GM18907 (cell line): ENCODE measurements around the gene UQCRHL.

Source experiments
- ATAC-seq: cut with Tn5 transposase; IDR thresholded peaks from one replicate; pipeline ENCODE4 v1.9.1; 2021; ENCODE audit warnings: mild to moderate bottlenecking, moderate library complexity; ENCODE audit not compliant: unreplicated experiment

The UQCRHL gene

GRCh38 chr1:15799004-15799867 lies 8.2 kb downstream of the UQCRHL start:
- no peak for ATAC-seq

- no peak for ATAC-seq
Measured at GRCh38 chr1:15797614-15798390, 9.6 kb downstream of the UQCRHL start.

- ATAC-seq, result no peak
Measured at GRCh38 chr1:15796086-15796462, 11.4 kb downstream of the UQCRHL start.

DNA sequence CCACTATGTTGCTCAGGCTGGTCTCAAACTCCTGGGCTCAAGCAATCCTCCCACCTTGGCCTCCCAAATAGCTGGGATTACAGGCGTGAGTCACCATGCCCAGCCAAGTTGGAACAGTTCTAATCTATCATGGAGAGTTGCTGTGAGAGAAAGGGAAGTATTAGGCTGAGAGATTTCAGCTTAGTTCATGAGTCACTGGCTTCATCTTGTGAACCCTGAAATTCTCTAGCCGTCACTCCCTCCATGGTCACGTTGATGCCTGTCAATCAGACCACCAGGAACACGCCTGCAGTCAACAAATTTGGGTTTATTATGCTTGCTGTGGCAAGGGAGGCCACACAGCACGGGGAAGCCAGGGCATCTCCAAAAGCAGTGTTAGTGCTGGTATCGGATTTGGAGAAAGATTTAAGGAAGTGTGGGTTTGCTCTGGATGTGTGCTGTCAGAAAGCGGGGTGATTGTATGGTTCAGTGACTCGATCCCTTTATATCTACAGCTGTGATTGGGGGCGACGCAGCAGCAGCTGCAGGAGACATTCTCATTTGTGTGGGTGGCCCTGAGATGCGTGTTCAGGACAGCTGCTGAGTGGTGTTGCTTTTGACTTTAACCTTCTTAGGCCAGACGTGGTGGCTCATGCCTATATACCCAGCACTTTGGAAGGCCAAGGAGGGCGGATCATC lies 18.7 kb downstream of the UQCRHL start:
- ATAC-seq, result no peak

- no peak for ATAC-seq
Measured at GRCh38 chr1:15786581-15786980, 20.9 kb downstream of the UQCRHL start.

- no peak for ATAC-seq
Measured at GRCh38 chr1:15785683-15786082, 21.8 kb downstream of the UQCRHL start.

GRCh38 chr1:15777909-15778707 lies 29.3 kb downstream of the UQCRHL start:
- ATAC-seq, result no peak

- ATAC-seq, result no peak
Measured at GRCh38 chr1:15775706-15776105, 31.7 kb downstream of the UQCRHL start.

GRCh38 chr1:15771836-15772515 lies 35.5 kb downstream of the UQCRHL start:
- ATAC-seq, result no peak

DNA sequence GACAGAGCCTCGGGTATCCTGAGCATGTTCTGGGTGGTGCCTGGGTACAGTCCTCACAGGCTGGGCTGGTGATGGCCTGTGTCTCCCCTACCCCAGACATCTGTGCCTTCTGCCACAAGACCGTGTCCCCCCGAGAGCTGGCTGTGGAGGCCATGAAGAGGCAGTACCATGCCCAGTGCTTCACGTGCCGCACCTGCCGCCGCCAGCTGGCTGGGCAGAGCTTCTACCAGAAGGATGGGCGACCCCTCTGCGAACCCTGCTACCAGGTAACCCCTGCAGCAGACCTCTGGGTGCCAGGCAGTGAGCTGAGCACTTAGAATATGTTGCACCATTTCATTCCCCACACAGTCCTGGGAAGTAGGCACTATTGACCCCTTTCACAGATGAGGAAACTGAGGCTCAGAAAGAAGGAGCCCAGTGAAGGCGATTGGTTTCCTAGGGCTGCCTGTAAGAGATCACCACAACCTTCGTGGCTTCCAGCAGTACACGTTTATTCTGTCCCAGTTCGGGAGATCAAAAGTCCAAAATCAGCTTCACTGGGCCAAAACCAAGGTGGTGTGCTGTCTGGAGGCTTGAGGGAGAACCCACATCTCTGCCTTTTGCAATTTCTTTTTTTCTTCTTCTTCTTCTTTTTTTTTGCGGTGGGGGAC lies 37.0 kb downstream of the UQCRHL start:
- ATAC-seq, result no peak

DNA sequence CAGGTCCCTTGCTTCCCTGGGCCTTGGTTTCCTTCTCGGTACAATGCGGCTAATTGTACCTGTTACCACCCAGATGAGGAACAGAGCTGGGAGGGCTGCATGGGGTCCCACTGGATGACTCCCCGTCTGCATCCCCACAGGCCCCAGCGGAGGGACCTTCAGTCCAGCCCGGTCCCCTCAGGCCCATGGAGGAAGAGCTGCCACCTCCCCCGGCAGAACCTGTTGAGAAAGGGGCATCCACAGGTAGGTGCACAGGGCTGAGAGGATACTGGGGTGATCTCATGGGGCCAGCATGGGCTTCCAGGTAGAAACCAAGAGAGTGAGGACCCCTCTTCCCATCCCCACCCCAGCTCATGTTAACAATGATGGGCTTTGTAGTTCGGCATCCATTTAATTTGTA lies 39.1 kb downstream of the UQCRHL start:
- no peak for ATAC-seq

GRCh38 chr1:15767941-15768340 lies 39.5 kb downstream of the UQCRHL start:
- no peak for ATAC-seq

DNA sequence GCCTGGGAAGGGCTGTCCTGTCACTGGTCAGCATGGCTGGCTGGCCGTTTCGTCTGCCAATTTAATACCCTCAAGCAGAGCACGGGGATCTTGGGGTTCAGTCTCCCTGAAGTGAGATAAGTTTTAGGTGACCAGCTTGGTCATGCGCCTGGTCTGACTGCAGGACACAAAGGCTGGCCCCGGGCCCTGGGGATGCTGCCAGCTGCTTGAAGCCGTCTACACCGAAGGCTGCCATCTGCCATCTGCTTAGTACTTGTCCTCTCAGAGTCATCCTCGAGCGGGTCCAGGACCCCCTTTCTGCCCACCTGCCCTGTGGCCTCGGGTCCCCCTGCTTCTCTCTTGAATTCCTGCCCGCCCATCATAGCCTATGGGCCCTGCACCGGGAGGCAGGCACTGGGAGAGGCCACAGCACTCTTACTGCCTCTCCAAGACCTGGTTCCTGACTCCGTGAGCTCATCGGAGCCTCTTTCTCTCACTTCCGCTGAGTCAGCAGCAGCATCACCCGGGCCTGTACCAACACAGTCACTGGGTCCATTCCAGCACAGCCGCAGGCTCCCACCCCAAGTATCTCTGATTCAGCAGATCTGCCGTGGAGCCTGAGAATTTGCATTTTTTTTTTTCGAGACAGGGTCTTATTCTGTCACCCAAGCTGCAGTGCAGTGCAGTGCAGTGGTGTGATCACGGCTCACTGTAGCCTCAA lies 41.8 kb downstream of the UQCRHL start:
- ATAC-seq, result no peak

GRCh38 chr1:15764890-15765289 lies 42.6 kb downstream of the UQCRHL start:
- ATAC-seq, result no peak

- no peak for ATAC-seq
Measured at GRCh38 chr1:15764269-15764764, 43.1 kb downstream of the UQCRHL start.

DNA sequence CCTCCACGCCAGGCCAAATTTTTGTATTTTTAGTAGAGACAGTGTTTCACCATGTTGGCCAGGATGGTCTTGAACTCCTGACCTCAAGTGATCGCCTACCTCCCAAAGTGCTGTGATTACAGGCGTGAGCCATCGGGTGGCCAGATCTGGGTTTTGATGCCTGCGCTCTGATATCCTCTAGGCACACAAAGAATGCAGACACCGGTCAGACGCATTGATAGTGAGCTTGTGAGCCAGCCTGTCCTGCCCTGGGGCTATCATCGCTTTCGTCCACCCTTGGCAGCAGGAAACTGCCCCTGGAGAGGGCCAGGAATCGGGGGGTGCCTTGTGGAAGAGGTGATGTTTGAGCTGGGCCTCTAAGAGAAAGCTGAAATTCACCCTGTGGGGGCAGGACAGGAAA lies 44.9 kb downstream of the UQCRHL start:
- ATAC-seq, result no peak

DNA sequence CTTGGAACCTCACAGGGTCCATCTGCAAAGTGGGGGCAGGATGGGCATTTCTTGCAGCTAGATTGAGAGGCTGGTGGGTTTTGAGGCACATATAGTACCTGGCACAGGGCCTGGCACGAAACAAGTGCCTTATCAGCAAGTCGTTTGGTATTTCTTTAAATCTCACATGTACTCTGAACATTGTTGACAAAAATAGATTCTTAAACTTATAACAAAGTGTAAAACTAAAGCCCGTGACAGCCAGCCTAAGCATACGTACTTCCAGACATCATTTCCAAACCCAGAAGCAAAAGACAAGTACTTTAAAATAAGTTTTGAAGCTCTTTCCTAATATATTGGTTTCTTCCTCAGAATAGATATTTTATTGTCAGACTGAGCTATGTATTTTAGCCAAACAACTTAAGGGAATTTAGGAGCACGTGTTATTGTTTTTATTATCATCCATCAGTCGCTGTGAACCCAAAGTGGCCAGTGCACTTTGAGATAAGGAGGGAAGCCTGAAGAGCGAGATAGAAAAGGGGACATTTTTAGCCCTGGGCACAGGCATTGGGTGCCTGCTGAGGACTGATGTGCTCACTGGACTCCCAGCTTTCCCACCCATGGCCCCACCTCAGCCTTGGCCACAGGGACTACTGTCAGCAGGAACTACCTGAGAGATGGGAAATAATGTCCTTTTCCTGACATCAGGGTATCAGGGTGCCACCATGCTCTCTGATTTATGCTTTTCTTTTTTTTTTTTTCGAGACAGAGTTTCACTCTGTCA lies 45.9 kb downstream of the UQCRHL start:
- no peak for ATAC-seq

GRCh38 chr1:15760520-15761211 lies 46.8 kb downstream of the UQCRHL start:
- ATAC-seq, result no peak
